Thyroid gland (tissue), 4 donors: ENCODE measurements around the gene TMPRSS4.

Source experiments
- CTCF ChIP-seq, 6 experiments: fragments of 200-600 bp in 3 of 6; fragments of 450-650 bp in 3 of 6; sonication (generic) in 3 of 6; IDR thresholded peaks; one replicate each; pipeline ENCODE4 v1.5.1; 2016 to 2019; ENCODE audit warnings: antibody characterized with exemption in 6 of 6, mild to moderate bottlenecking in 2 of 6, inconsistent platforms in 1 of 6, moderate library complexity in 1 of 6
- POLR2A ChIP-seq, 2 donors: fragments of 450-650 bp; IDR thresholded peaks; one replicate each; pipeline ENCODE4 v1.6.1; 2017; ENCODE audit warnings: antibody characterized with exemption in 2 of 2, mild to moderate bottlenecking in 2 of 2, moderate library complexity in 1 of 2

GRCh38 chr11:118052581-118053206, 24.2 kb upstream of the TMPRSS4 start:
- TF ChIP-seq CTCF (IDR thresholded peaks at IDR 0.05) (no peak), POLR2A (IDR thresholded peaks at IDR 0.05) (no peak)
